ENCODE results near the gene ITGB4.

GRCh38 chr17:75748706-75749105 lies 27.4 kb downstream of the ITGB4 start:
- TF ChIP-seq EZH2phosphoT487 (IDR thresholded peaks at IDR 0.05; ENCODE audit: unreplicated experiment) (no peak), POLR2AphosphoS5 (IDR thresholded peaks at IDR 0.05; ENCODE audit: low read depth) (no peak), STAT1 (IDR thresholded peaks at IDR 0.05; ENCODE audit: unreplicated experiment) (no peak), EZH2 (IDR thresholded peaks at IDR 0.05; ENCODE audit: low read depth, unreplicated experiment) (no peak), CREB1 (CRISPR knock-in tag; IDR thresholded peaks at IDR 0.05; ENCODE audit: low read depth) (no peak), JUNB (IDR thresholded peaks at IDR 0.05; ENCODE audit: unreplicated experiment) (no peak), NANOG (IDR thresholded peaks at IDR 0.05; ENCODE audit: borderline replicate concordance) (no peak), ZNF462 (CRISPR knock-in tag; IDR thresholded peaks at IDR 0.05) (no peak)
- TF ChIP-seq, protein P1, sequence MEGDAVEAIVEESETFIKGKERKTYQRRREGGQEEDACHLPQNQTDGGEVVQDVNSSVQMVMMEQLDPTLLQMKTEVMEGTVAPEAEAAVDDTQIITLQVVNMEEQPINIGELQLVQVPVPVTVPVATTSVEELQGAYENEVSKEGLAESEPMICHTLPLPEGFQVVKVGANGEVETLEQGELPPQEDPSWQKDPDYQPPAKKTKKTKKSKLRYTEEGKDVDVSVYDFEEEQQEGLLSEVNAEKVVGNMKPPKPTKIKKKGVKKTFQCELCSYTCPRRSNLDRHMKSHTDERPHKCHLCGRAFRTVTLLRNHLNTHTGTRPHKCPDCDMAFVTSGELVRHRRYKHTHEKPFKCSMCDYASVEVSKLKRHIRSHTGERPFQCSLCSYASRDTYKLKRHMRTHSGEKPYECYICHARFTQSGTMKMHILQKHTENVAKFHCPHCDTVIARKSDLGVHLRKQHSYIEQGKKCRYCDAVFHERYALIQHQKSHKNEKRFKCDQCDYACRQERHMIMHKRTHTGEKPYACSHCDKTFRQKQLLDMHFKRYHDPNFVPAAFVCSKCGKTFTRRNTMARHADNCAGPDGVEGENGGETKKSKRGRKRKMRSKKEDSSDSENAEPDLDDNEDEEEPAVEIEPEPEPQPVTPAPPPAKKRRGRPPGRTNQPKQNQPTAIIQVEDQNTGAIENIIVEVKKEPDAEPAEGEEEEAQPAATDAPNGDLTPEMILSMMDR (conservative IDR thresholded peaks at IDR 0.05; ENCODE audit: low read depth in 2 of 2): no peak
- TF ChIP-seq, protein P2, sequence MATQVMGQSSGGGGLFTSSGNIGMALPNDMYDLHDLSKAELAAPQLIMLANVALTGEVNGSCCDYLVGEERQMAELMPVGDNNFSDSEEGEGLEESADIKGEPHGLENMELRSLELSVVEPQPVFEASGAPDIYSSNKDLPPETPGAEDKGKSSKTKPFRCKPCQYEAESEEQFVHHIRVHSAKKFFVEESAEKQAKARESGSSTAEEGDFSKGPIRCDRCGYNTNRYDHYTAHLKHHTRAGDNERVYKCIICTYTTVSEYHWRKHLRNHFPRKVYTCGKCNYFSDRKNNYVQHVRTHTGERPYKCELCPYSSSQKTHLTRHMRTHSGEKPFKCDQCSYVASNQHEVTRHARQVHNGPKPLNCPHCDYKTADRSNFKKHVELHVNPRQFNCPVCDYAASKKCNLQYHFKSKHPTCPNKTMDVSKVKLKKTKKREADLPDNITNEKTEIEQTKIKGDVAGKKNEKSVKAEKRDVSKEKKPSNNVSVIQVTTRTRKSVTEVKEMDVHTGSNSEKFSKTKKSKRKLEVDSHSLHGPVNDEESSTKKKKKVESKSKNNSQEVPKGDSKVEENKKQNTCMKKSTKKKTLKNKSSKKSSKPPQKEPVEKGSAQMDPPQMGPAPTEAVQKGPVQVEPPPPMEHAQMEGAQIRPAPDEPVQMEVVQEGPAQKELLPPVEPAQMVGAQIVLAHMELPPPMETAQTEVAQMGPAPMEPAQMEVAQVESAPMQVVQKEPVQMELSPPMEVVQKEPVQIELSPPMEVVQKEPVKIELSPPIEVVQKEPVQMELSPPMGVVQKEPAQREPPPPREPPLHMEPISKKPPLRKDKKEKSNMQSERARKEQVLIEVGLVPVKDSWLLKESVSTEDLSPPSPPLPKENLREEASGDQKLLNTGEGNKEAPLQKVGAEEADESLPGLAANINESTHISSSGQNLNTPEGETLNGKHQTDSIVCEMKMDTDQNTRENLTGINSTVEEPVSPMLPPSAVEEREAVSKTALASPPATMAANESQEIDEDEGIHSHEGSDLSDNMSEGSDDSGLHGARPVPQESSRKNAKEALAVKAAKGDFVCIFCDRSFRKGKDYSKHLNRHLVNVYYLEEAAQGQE (IDR thresholded peaks at IDR 0.05; ENCODE audit: unreplicated experiment): no peak

Data from GM23338 (cell line).